Measurements from ENCODE around the gene ITGA3.

The ITGA3 gene

DNA sequence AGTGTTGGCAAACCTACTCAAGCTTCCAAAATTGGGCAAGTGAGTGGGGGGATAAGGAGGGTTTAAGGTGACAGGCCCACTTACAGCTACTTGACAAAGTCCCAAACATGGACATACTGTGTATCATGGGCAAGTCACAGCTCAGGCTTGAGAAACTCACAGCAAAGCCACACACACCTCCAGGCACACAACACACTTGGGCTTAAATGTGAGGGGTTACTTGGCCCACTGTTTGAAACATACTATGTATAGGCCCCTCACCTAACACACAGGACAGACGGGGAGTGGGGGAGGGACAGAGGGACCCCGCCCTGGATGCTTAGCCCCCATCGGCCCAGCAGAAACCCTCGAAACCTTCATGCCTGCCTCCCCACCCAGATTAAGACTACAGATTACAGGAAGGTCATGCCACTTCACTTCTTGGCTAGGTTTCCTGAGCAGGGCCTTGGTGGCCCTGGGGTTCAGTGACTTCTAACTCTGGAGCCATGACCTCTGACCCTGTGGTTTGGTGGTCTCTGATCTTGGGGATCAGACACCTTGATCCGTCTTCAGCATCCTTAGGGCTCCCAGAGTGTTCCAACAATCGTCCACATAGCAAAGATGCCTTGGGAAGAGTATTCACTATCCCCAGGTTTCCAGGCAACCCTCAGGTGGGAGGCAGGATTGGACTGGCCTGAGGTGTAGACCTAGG, 76.3 kb downstream of the ITGA3 start:
- DNase-seq: no peak

DNA sequence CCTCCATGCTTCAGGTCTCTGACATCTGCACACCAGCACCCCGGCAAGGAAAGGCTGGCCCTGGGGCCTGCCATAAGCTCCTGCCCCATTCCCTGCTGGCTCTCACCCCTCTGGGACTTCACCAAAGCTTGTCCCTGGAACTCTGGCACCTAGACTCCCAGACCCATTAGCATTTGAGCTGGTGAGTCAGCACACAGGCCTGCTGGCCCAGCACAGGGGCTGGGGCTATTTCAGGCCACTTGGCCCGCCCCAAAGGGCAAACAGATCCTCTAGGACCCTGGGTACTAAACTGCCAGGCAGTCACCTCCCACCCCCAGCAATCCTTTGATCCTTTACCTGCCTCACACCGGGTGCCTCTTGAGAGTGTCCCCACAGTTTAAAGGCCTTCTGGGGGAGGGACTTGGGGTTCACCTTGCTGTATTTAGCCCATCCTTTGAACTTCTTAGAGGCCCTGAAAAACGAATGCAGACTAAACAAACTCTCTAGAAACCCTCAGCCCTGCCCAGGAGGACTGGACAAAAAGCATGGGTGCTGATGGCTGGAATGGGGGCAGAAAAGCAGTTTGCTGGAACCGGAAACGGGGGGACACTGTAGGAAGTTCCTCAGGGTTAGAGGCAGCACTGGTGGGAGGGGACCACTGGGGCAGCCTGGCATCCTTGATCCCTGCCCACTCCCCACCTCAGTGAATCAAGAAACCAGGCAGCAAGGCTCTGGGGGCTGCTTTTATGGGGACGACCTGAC, 77.3 kb downstream of the ITGA3 start:
- no peak for DNase-seq

DNA sequence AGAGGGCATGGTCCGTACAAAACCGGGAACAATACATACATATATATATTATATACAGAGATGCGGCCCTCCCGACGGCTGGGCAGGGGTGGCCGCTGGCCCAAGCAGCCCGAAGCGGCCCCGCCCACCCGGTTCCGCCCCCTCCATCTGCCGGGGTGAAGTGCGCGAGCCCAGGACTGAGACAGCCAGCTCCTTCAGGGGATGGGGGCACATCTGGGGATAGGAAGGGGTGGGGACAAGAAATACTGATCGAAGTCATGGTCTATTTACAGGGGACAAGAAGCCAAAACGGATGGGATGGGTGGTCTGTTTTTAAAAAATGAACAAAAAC, 77.8 kb downstream of the ITGA3 start:
- no peak for DNase-seq

DNA sequence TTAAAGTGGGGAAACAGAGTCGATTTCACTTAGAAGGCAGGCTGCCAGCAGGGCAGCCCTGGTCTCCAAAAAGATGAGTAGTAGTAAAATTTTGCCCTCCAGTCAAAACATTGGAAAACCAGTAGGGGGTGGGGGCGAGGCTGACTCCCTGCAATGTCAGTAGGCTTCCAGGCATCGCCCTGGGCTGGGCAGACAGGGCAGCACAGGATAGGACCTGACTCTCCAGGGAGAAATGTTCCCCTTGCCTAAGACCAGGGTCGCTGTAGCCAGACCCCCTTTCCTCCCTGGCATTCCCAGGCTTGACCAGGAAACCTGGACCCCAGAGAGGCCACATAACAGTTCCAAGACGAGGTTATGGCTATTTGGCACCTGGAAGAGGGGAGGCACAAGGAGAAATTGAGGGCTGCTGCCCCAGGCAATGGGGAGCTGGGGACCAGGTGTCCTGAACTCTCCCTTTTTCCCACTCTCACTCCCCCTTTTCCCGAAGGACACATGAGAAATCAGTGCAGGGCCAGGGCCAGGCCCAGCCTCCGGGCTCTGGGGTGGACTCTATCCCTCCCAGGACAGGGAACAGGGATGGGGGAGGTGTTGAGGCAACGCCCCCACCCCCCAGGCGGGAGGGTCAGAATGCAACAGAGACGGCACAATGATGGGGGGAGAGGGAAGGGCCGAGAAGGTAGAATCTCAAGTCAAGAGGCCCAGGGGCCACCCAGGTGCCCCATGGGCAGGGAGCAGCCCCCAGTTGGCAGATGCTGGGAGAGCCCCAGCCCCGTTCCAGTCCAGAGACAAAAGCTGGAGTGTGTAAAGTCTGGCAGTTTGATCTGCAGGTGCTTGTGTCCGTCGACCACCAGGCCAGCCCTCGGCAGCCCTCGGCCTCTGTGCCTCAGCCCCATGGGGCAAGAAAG, 78.5 kb downstream of the ITGA3 start:
- DNase-seq: no peak

DNA sequence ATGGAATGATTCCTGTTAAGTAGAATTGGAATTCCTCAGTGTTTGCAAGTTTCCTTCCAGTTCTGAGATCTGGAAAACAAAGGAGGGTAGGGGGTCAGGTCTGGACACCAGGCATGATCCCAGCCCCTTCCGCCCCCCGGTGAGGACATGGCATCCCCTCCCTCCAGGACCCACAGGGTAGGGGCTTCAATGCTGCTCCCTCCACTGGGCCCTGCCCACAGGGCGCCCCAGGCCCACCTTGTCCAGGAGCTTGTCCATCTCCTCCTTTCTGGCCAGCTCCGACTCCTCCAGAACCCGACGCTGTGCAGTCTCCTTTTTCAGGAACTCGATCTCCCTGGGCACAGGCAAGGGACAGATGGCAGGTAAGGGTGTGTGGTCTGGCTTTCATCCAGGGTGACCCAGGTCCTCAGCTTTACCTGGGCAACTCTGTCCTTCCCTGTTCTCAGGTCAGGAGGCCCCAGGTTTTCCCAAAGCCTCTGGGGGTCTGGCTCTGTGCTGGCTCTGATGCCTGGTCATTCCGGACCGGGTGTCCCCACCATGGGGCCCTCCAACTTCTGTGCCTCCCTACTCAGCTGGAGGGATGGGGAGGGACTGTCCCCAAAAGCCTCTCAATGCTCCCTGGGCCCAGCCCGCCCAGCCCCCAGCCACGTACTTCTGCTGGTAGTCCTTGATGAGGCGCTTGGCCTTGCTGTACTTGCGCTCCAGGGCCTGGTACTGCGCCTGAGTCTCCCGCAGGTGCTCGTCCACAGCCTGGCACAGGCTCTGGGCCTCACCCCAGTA, 79.6 kb downstream of the ITGA3 start:
- no peak for DNase-seq

DNA sequence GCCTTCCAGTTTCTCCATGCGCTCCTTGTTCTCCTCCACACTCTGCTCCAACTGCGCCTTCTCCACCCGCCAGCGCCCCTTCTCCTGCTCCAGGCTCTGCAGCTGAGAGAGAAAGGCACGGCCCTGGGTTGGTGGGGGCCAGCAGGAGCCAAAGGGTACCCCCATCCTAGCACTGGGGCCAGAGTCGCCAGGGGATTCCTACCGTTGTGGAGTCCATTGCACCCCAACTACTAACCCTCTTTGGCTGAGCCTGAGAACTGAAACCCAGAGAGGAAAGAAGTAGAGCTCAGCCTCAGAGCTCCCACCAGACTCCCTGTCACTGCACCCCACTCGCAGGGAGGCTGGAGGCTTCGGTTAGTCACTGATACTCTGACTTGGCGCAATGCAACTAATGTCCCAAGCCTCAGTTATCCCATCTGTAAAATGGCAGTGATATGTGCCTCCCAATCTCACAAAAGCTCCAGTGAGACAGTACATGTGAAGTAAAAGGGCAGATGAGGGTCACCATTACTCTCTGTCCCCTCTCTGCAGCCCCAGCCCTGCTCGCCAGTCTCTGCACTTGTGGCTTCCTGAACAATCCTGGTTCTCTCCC, 80.3 kb downstream of the ITGA3 start:
- no peak for DNase-seq

DNA sequence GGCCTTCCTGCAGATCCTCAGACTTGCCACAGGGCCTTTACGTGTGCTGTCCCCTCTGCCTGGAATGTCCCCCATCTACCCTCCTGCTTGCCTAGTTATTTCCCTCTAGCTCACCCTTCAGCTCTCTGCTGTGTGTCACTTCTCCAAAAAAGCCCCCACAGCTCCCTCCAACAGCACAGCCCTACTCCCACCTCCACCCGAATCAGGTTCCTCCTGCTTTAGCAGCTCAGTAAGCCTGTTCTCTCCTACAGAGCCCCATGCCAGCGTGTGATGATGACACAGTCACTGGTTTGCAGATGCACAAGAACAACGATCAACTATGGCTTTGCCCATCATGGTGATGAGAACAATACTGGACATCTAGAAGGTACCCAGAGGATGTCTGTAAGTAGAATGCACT, 81.1 kb downstream of the ITGA3 start:
- no peak for DNase-seq

DNA sequence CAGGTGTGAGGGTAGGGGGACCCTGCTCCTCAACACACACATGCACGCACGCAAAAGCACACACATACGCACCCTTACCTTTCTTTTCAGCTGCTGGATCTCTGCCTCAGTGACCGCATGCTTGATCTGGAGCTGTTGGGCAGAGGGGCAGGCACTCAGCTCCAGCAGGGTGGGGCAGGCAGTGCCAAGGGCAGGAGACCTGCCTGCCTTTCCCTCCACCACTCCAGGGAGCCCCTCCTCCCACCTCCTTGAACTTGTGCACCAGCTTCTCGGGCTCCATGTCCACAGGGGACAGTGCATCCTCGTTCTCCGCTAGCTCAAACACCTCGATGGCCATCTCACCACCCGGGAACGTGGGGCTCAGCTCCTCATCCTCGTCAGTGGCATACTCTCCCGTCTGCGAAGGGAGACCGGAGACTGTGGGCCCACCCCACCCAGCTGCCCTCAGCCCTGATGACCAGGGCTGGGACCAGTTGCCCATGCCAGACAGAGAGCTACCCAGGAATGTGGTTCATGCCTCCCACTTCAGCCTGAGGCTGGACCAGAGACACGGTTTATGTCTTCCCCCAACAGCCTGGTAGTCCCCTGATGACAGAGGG, 83.4 kb downstream of the ITGA3 start:
- no peak for DNase-seq
